ENCODE measurements around the gene SLC30A2. TPM values are rescaled to one million over a fixed set of nuclear protein-coding genes. Genes with fewer than 3 reads are reported as not detected.

Gene SLC30A2
- polyA plus RNA-seq, 3 donors = not detected

GRCh38 chr1:26025060-26025459, 20.9 kb downstream of the SLC30A2 start:
- Mint-ChIP-seq H3K4me3 (no peak overlapping the region), H3K4me1 (peaks cover 6% of the 10 kb centered on the region), H3K9me3 (no peaks in the 10 kb centered on the region), H3K27me3 (ENCODE audit: low read depth in 3 of 3) (peaks cover 9 to 23% (median 10%) of the 10 kb centered on the region in 3 donors), H3K36me3 (no peaks in the 10 kb centered on the region), H3K27ac (no peak overlapping the region)
- no peak overlapping the region for H3K9ac ChIP-seq (ENCODE audit: insufficient read depth, low read length, poor library complexity, severe bottlenecking)
- no peak overlapping the region for H2AFZ ChIP-seq (ENCODE audit: insufficient read depth, low read depth, low read length, poor library complexity, severe bottlenecking)
- intact Hi-C loops (cut with micrococcal nuclease) = no loop called here
- H3K36me3 ChIP-seq (replicated peaks in 1 of 2; ENCODE audit: control insufficient read depth in 1 of 2, insufficient read depth in 2 of 2, low read length in 2 of 2) = no peaks in the 10 kb centered on the region
- no peak for DNase-seq
- no peaks in the 10 kb centered on the region for H4K20me1 ChIP-seq (ENCODE audit: insufficient read depth, low read length)
- H3K4me2 ChIP-seq (replicated peaks; ENCODE audit: extremely low read depth, low read length, poor library complexity, severe bottlenecking) = no peak overlapping the region
- no peaks in the 10 kb centered on the region for H3K9me3 ChIP-seq (replicated peaks in 1 of 2; ENCODE audit: control insufficient read depth in 1 of 2, insufficient read depth in 1 of 2, low read length in 2 of 2)
- H3K79me2 ChIP-seq (ENCODE audit: insufficient read depth, low read length) = no peaks in the 10 kb centered on the region
- peaks cover 0 to 2% of the 10 kb centered on the region in 2 donors for H3K27me3 ChIP-seq (ENCODE audit: control insufficient read depth in 2 of 2, insufficient read depth in 2 of 2, low read length in 2 of 2)
- no peaks in the 10 kb centered on the region for H3K4me1 ChIP-seq (ENCODE audit: control insufficient read depth in 1 of 2, insufficient read depth in 2 of 2, low read length in 2 of 2)
- 100% methylated on average over 1 of the region's 5 CpGs for WGBS (ENCODE audit: insufficient coverage)
- H3K4me3 ChIP-seq (replicated peaks in 1 of 3; ENCODE audit: low read depth in 2 of 3, low read length in 3 of 3) = no peak overlapping the region
- no peak for TF ChIP-seq CTCF (IDR thresholded peaks at IDR 0.05)
- H3K27ac ChIP-seq (ENCODE audit: low read depth in 1 of 2, low read length in 2 of 2) = no peak overlapping the region

GRCh38 chr1:26023826-26024225, 22.1 kb downstream of the SLC30A2 start:
- H3K4me2 ChIP-seq (replicated peaks; ENCODE audit: extremely low read depth, low read length, poor library complexity, severe bottlenecking) = no peak overlapping the region
- no peaks in the 10 kb centered on the region for H3K36me3 ChIP-seq (replicated peaks in 1 of 2; ENCODE audit: control insufficient read depth in 1 of 2, insufficient read depth in 2 of 2, low read length in 2 of 2)
- peaks cover 0 to 2% of the 10 kb centered on the region in 2 donors for H3K27me3 ChIP-seq (ENCODE audit: control insufficient read depth in 2 of 2, insufficient read depth in 2 of 2, low read length in 2 of 2)
- no CpG with 5 or more reads among the region's 5 CpGs for WGBS (ENCODE audit: insufficient coverage)
- H3K79me2 ChIP-seq (ENCODE audit: insufficient read depth, low read length) = no peaks in the 10 kb centered on the region
- peaks cover 0 to 5% of the 10 kb centered on the region in 2 donors for H3K4me1 ChIP-seq (ENCODE audit: control insufficient read depth in 1 of 2, insufficient read depth in 2 of 2, low read length in 2 of 2)
- no peak for TF ChIP-seq CTCF (IDR thresholded peaks at IDR 0.05)
- intact Hi-C loops (cut with micrococcal nuclease) = no loop called here
- H2AFZ ChIP-seq (ENCODE audit: insufficient read depth, low read depth, low read length, poor library complexity, severe bottlenecking) = no peak overlapping the region
- no peaks in the 10 kb centered on the region for H4K20me1 ChIP-seq (ENCODE audit: insufficient read depth, low read length)
- Mint-ChIP-seq H3K9me3 (peaks cover 0 to 3% (median 0%) of the 10 kb centered on the region in 7 donors), H3K27ac (no peak overlapping the region), H3K4me3 (no peak overlapping the region), H3K4me1 (peaks cover 13% of the 10 kb centered on the region), H3K27me3 (ENCODE audit: low read depth in 3 of 3) (peaks cover 13 to 30% (median 13%) of the 10 kb centered on the region in 3 donors), H3K36me3 (no peaks in the 10 kb centered on the region)
- H3K4me3 ChIP-seq (replicated peaks in 1 of 3; ENCODE audit: low read depth in 2 of 3, low read length in 3 of 3) = no peak overlapping the region
- no peak overlapping the region for H3K27ac ChIP-seq (ENCODE audit: low read depth in 1 of 2, low read length in 2 of 2)
- H3K9ac ChIP-seq (ENCODE audit: insufficient read depth, low read length, poor library complexity, severe bottlenecking) = no peak overlapping the region
- DNase-seq = no peak
- no peaks in the 10 kb centered on the region for H3K9me3 ChIP-seq (replicated peaks in 1 of 2; ENCODE audit: control insufficient read depth in 1 of 2, insufficient read depth in 1 of 2, low read length in 2 of 2)

Data from CD14-positive monocyte (primary cell).